ENCODE data around the gene PAIP1.

PAIP1 gene, protein sequence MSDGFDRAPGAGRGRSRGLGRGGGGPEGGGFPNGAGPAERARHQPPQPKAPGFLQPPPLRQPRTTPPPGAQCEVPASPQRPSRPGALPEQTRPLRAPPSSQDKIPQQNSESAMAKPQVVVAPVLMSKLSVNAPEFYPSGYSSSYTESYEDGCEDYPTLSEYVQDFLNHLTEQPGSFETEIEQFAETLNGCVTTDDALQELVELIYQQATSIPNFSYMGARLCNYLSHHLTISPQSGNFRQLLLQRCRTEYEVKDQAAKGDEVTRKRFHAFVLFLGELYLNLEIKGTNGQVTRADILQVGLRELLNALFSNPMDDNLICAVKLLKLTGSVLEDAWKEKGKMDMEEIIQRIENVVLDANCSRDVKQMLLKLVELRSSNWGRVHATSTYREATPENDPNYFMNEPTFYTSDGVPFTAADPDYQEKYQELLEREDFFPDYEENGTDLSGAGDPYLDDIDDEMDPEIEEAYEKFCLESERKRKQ

DNA sequence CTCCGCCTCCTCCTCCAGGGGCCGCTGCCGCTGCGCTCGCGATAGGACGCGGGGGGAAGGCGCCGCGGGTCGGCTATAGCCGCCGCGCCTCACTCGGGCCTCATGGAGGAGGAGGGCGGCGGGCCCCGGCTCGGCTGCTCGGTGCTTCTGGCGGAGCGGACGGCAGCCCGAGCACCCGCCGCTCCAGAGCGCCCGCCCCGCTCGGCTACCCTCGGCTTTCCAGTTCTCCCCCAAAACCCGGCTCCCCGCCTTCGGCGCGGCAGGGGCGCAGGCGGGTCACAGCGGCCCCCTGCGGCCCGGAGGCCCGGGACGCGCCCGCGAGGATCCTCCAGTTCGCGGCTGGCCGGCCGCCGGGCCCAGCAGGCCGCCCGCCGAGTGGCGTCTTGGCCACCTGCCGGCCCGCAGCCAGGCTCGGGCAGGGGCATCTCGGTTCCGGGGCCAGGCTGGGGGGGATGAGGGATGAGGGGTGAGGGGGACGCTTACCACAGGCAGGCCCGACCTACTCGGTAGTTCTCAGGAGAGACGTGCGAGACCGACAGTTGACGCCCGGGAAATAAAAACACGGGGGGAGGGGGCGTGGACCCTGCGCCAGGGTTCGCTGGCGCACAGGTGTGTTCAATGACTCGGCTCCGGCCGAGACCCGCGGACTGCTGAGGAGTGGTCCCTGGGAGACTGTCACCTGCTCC, at the start of gene PAIP1:
TSS of gene PAIP1 (minus strand) at position 221 of the 686 bp plus-strand sequence. CDS start 231 bp downstream, outside the sequence.
- TF ChIP-seq, protein P1, sequence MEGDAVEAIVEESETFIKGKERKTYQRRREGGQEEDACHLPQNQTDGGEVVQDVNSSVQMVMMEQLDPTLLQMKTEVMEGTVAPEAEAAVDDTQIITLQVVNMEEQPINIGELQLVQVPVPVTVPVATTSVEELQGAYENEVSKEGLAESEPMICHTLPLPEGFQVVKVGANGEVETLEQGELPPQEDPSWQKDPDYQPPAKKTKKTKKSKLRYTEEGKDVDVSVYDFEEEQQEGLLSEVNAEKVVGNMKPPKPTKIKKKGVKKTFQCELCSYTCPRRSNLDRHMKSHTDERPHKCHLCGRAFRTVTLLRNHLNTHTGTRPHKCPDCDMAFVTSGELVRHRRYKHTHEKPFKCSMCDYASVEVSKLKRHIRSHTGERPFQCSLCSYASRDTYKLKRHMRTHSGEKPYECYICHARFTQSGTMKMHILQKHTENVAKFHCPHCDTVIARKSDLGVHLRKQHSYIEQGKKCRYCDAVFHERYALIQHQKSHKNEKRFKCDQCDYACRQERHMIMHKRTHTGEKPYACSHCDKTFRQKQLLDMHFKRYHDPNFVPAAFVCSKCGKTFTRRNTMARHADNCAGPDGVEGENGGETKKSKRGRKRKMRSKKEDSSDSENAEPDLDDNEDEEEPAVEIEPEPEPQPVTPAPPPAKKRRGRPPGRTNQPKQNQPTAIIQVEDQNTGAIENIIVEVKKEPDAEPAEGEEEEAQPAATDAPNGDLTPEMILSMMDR (IDR thresholded peaks at IDR 0.05; ENCODE audit: low read depth, low read length, missing control alignments) = peak; percentile 38

DNA sequence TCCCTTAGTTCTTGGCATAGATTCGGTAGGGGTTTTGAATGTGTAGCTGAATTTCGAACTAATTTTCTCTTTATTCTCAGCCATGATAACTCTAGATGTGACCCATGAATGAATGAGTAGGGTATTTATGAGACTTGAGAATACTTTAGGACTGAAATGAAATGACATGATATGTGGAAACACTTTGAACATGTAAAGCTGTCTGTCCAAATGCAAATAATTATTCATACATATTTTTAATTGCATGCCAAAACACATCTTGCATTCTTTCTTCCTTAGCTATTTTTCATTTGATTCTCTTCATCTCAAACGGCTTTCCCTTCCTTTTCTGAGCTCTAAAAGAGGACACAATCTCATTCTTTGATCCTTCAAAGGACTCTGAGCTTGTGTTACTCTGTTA, 49.5 kb upstream of the PAIP1 start:
- H3K4me3 ChIP-seq (ENCODE audit: low read depth, low read length) = no peak overlapping the region
- in situ Hi-C loops (cut with HindIII; ENCODE audit: low sequenced_read_pairs) = no loop called here
- TF ChIP-seq, protein P1 (IDR thresholded peaks at IDR 0.05; ENCODE audit: low read depth, low read length, missing control alignments) = no peak
- no peak for DNase-seq (ENCODE audit: low read depth)

More for the DNA sequence above, at the start of gene PAIP1:
- in situ Hi-C loops (cut with HindIII; ENCODE audit: low sequenced_read_pairs) = no loop called here
- peak within 1 kb of the TSS; percentile 82 for H3K4me3 ChIP-seq (ENCODE audit: low read depth, low read length)
- DNase-seq (ENCODE audit: low read depth) = peak; percentile 67

DNA sequence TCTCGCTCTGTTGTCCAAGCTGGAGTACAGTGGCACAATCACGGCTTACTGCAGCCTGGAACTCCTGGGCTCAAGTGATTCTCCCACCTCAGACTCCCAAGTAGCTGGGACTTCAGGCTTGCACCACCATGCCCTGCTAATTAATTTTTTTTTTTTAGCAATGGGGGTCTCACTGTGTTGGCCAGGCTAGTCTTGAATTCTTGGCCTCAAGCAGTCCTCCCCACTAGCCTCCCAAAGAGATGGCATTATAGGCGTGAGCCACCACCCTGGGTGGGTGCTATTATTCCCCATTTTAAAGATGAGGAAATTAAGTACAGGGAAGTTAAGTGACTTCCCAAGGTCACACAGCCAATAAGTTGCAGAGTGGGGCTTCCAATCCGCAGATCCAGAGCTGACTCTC, 47.8 kb upstream of the PAIP1 start:
- TF ChIP-seq, protein P1 (IDR thresholded peaks at IDR 0.05; ENCODE audit: low read depth, low read length, missing control alignments) = no peak
- no peak overlapping the region for H3K4me3 ChIP-seq (ENCODE audit: low read depth, low read length)
- no peak for DNase-seq (ENCODE audit: low read depth)
- in situ Hi-C loops (cut with HindIII; ENCODE audit: low sequenced_read_pairs) = no loop called here

DNA sequence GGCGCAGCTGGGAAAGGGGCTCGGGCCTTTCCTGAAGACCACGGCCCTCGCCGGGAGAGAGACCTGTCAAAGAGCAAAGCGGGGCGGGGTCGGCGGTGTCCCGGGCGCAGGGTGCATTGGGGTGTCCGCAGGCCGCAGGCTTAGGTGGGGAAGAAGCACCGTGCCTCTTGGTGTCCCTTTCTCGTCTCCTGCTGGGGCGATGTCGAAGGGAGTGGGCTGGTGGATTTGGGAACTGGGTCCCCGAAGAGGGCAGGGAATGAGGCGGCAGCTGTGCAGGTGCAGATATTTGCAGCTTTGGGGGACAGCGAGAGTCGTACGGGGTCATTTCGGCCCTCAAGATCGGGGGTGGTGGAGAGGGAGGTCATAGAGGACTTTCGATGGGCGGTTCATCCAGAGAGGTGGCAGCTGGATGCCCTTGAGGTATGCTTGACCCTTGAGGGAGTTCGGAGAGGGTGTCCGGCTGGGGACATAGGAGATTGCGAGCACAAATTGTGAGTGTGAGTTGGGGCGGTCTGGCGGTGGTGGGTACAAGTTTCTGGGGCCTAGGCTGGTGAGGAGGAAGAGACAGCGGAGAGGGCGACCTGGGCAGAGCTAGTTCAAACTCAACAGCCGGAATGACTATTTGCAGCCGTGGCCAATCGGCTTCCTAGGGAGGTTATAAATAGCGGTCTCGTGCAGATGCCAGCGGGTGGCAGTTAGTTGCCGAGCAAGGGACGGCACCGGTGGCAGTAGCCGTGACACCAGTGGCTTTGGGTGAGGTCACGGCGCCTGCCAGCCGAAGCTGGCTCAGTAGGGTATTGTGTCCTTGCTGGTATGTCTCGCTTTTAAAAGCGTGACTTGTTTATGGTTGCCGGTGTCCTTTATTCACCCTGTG, 46.7 kb upstream of the PAIP1 start:
- TF ChIP-seq, protein P1 (IDR thresholded peaks at IDR 0.05; ENCODE audit: low read depth, low read length, missing control alignments) = no peak
- DNase-seq (ENCODE audit: low read depth) = no peak
- peak overlapping the region; percentile 59 for H3K4me3 ChIP-seq (ENCODE audit: low read depth, low read length)
- in situ Hi-C loops (cut with HindIII; ENCODE audit: low sequenced_read_pairs) = no loop called here

DNA sequence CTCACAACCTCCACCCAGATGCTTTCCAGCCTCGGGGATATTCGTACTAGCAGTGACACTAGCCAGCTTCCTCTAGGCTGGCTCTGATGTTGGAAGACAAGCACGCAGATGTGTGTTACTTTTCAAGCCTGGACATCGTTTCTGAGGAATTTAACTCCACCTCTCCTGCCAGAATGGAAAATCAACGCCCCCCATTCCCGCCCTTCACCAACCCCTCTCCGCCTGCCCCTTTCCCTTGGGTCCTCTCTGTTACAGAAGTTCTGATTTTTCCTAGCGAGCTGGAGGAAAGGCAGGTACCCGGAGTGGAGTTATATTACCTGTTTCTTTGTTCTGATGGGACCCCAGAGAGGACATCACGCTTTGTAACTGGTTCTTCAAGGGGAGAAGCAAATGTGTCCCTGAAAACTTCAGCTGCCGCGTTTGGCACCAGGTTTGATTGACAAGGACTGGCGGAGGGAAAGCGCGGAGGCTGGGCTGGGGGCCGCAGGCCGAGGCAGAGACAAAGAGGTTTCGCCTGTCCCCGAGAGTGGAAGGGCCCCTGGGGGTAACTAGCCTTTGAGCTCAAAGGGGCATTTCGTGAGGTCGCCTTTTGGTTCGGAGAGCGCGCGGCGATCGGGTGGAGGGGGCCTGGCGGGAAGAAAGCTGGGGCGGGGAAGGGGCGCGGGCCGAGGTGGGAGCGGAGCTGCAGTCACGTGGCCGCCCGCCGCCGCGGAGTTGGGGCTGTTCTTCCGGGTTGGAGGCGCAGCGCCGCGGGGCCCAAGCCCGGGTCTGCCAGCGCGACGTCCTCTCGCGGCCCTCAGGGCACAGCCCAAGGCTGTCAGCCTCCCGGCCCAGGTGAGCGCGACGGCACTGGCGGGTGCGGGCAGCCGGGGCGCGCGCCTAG, 45.8 kb upstream of the PAIP1 start, which contains the start of gene NNT:
TSS of gene NNT (plus strand) at position 720 of the 883 bp plus-strand sequence. CDS start 6,016 bp downstream, outside the sequence.
- TF ChIP-seq, protein P1 (IDR thresholded peaks at IDR 0.05; ENCODE audit: low read depth, low read length, missing control alignments) = no peak
- peak within 1 kb of the TSS; percentile 59 for H3K4me3 ChIP-seq (ENCODE audit: low read depth, low read length)
- in situ Hi-C loops (cut with HindIII; ENCODE audit: low sequenced_read_pairs) = no loop called here
- no peak for DNase-seq (ENCODE audit: low read depth)

Data from astrocyte of the cerebellum (primary cell).